ENCODE data around the gene PRR33. TPM values are rescaled to one million over a fixed set of nuclear protein-coding genes. Genes with fewer than 3 reads are reported as not detected.

Gene PRR33
- total RNA-seq, 1 donor from 2014 or later: not detected

- no peak for DNase-seq (ENCODE audit: low spot score)
These were observed 36.8 kb upstream of the PRR33 start for GRCh38 chr11:1928470-1928890.

GRCh38 chr11:1927848-1928469 lies 36.3 kb upstream of the PRR33 start:
- no peak for DNase-seq (ENCODE audit: low spot score)

GRCh38 chr11:1927026-1927847 lies 35.5 kb upstream of the PRR33 start:
- DNase-seq (ENCODE audit: low spot score): no peak

- DNase-seq (ENCODE audit: low spot score): no peak
These were observed 34.7 kb upstream of the PRR33 start for GRCh38 chr11:1926156-1927025.

GRCh38 chr11:1925373-1926155 lies 33.9 kb upstream of the PRR33 start:
- no peak for DNase-seq (ENCODE audit: low spot score)

- no peak for DNase-seq (ENCODE audit: low spot score)
These were observed 33.1 kb upstream of the PRR33 start for GRCh38 chr11:1924646-1925372.

GRCh38 chr11:1924181-1924580 lies 32.5 kb upstream of the PRR33 start:
- DNase-seq (ENCODE audit: low spot score): no peak

- DNase-seq (ENCODE audit: low spot score): no peak
These were observed 31.7 kb upstream of the PRR33 start for GRCh38 chr11:1923201-1923956.

- DNase-seq (ENCODE audit: low spot score): no peak
These were observed 30.9 kb upstream of the PRR33 start for GRCh38 chr11:1922481-1923081.

- no peak for DNase-seq (ENCODE audit: low spot score)
These were observed 30.0 kb upstream of the PRR33 start for GRCh38 chr11:1921574-1922141.

- DNase-seq (ENCODE audit: low spot score): no peak
These were observed 29.3 kb upstream of the PRR33 start for GRCh38 chr11:1920909-1921573.

- no peak for DNase-seq (ENCODE audit: low spot score)
These were observed 28.6 kb upstream of the PRR33 start for GRCh38 chr11:1920128-1920908.

- DNase-seq (ENCODE audit: low spot score): no peak
These were observed 27.9 kb upstream of the PRR33 start, which contains the start of gene TNNT3 for GRCh38 chr11:1919391-1920127. TNNT3 (plus strand) TSS chr11:1919703; CDS start chr11:1922875, 3,172 bp downstream.

GRCh38 chr11:1918436-1919315 lies 27.0 kb upstream of the PRR33 start:
- DNase-seq (ENCODE audit: low spot score): no peak

Measured in mesenteric fat pad (tissue), 1 donor.